NCI-H2196 treated with DMSO at 0.1 percent for 48 hours (cell line): ENCODE data around the gene RFX5.

Experiments used
- DNase-seq: peaks from one replicate; lab custom pipeline; 2025; ENCODE audit not compliant: unreplicated experiment; lab: John Stamatoyannopoulos, UW

Gene RFX5

DNA sequence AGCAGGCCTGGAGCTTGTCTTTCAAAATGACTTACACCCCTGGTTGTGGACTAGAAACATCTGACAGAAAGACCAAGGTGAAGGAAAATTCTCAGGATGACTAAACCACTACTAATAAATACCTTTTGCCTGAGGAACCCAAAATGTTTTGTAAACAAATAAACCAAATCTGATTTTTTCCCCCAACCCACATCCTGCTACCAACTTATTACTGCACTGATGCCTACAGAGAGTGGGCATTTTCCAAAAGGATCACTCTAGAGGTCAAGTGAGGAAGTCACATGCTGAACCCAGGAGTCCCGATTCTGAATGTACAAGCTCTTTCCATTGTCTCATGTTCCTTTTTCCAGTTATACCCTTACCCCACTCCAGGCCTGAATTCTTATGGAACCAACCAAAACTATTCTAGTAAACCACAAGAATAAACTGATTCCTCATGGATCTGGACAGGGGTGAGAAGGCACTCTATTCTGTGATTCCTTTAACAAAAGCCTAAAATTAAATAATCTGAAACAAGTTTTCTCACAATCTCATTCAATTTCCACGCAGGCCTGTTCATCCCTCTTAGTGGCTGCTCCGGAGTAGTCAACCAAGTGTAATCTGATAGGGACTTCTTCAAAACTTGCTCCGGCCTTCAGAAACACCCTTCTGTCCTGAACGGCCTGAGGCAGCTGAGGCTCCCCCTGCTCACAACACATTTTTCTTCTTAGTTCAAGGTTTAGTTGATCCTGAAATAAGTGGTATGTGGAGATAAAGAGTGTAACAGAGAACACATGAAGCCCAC is 21.2 kb downstream of the RFX5 start:
- no peak for DNase-seq

DNA sequence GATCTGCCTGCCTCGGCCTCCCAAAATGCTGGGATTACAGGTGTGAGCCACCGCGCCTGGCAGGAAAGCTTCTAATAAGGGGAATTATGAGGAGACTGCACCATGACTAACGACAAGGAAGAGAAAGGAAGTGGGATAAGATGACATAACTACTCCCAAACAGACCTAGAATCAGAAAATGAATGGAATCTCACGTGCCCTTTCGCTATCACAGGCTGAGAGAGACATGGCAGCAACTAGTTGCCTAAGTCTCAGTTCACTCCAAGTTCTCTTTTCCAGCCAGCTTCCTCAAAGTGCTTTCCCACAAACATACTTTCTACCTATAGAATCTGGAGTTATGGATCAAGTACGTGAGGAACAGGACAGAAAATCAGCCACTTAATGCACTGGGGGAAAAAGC is 21.8 kb downstream of the RFX5 start:
- no peak for DNase-seq

DNA sequence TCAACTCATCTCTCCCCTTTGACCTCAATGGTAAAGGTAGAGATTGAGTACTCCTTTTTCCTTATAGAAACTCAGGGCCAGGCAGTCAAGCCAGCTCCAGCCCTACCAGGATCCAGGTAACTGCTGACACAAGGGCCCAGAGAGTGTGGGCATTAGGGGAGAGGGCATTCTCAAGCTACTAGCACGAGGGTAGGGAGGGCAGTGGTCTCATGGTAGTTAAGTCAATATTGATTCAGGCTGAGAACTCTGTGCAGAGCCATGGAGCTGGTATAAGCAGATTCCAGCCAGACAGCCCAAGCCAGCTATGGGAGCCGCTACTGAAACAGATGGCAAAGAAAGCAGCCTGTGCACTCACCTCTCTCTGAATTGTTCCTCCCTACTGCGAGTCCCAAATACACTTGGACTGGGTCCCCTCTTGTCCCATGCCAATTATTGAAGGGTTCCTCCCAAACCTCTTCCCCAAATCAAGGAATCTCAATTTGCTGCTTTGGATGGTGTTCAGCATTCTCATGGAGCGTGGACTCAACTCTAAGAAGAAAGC is 22.6 kb downstream of the RFX5 start:
- DNase-seq = no peak

DNA sequence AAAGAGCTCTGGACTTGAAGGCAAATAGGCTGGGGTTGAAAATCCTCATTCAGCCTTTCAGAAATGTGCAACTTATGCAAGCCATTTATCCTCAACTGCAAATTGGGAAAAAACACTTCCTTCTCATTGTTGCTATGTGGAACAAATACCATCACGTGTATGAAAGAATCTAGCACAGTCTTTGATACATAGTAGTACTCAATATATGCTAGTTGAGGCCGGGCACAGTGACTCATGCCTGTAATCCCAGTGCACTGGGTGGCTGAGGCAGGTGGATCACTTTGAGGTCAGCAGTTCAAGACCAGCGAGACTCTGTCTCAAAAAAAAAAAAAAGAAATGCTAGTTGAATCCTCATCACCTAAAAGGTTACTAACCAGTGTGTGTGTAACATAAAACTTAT is 28.1 kb downstream of the RFX5 start:
- no peak for DNase-seq

- DNase-seq = no peak
These were observed 31.4 kb downstream of the RFX5 start for GRCh38 chr1:151315565-151316235.

DNA sequence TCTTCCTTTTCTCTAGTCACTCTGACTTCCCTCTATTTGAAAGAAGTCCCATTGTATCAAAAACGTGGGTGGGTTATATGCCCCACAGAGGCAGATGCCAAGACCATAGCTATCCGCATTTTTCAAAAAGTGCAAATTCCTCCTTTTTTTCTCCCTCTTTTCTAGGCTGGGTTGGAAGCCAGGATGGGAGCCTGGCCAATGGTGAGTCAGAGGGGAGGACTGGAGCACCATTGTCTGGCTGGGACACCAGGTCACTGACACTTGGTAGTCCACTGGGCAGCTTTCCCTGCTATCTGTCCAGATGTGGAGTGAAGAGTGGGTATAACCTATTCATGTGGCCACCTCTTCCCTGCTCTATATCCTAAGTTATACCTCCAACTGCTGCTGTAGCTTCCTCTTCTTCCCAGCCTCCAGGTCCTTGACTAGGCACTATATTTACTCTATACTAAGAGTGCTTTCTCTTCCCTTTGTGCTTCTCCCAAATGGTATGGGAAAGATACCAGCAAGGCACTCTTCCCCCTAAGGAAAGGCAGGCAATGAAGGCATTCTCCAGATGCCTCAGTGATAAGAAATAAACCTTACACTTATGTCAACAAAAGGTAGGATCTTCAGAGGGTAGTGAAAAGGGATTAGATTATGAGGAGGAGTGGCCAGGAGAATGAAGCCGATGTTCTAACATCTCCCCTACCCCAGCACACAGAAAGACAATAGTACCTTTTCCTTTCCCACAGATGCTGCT is 32.7 kb downstream of the RFX5 start:
- DNase-seq = no peak

DNA sequence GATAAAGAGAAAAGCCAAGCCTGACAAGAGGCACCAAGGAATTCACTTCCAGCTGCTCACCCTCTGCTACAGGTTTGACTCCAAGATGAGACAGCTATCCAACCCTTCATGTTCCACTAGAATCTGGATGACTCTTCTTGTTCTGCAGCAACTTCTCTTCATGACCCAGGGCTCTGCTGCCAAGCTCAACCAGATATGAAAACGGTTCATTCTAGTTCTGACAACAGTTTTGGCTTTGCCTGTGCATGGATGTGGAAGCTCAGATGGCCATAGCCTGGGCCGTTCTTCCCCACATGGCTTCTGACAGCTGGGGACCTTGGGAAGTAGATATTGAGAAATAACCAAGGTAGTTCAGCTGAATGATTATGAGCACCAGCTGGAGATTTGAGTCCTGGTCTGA is 33.6 kb downstream of the RFX5 start:
- DNase-seq = no peak

- no peak for DNase-seq
These were observed 34.2 kb downstream of the RFX5 start for GRCh38 chr1:151312826-151313225.

GRCh38 chr1:151312411-151312810 is 34.6 kb downstream of the RFX5 start:
- no peak for DNase-seq

DNA sequence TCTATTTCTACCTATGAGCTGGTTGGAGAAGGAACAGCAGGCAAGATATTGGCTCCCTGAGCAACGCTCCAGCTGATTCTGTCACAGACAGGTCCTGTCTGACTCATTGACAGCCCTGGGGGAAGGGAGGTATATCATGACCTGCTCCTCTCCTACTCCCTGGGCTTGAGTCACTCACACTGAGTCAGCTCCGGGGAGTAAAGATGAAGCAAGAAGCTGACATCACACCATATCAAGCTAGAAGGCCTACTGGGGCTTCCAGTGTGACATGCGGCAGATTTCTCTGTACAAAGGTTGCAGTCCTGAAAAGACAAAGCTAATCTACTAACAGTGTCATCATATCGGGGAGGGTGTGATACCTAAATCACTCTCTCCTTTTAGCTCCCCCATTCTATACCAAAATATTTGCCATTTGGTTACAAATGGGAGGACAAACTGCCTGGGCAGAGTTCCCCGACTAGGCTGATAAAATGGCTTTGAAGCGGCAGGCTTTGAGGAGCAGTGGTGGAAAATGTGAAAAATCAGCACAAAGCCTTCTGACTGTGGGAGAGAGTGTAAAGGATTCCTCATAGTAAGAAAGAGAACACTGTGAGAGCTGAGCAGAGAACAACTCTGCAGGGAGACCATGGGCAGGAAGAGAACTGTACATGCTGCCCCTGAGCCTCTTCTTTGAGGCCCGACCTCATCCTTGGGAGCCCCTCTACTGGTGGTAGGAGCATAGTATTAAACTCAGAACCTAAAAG is 35.3 kb downstream of the RFX5 start:
- DNase-seq = no peak

DNA sequence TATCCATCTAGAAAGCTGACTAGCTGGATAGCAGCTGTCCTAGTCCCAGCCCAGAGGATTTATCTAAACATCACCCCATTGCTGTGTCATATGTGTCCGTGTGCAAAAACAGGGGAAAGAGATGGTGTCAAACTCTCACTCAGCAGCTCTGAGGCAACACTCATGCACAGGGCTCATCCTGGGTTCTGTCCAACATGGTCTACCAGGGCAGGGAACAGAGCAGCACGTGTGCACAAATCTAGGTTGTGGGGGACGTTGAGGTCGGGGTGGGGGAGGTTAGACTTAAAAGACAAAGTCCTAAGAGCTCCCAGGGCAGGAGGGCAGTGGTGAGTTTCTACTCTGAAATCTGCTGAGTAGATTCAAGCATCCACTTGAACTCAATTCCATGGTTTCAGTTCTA is 36.0 kb downstream of the RFX5 start:
- no peak for DNase-seq

- DNase-seq = no peak
These were observed 37.2 kb downstream of the RFX5 start for GRCh38 chr1:151309811-151310323.

- DNase-seq = no peak
These were observed 52.1 kb downstream of the RFX5 start for GRCh38 chr1:151294742-151295462.

DNA sequence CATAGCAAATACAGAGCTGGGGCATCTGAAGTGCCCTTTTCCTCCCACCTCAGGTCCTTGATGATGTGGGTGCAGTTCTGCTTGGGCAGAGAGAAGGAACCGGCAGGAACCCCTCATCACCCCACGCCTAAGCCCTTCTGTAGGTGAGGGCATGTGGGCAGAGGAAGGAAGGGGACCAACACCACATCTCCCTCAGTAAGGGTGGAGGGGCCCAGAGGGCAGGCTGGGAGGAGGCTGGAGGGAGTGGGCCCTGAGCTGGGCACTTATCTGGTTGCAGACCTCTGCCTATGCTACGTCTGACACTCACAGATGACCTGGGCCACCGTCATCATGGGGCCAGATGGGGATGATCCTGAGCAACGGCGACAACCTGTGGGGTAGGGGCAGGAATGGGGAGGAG is 54.0 kb downstream of the RFX5 start:
- no peak for DNase-seq

DNA sequence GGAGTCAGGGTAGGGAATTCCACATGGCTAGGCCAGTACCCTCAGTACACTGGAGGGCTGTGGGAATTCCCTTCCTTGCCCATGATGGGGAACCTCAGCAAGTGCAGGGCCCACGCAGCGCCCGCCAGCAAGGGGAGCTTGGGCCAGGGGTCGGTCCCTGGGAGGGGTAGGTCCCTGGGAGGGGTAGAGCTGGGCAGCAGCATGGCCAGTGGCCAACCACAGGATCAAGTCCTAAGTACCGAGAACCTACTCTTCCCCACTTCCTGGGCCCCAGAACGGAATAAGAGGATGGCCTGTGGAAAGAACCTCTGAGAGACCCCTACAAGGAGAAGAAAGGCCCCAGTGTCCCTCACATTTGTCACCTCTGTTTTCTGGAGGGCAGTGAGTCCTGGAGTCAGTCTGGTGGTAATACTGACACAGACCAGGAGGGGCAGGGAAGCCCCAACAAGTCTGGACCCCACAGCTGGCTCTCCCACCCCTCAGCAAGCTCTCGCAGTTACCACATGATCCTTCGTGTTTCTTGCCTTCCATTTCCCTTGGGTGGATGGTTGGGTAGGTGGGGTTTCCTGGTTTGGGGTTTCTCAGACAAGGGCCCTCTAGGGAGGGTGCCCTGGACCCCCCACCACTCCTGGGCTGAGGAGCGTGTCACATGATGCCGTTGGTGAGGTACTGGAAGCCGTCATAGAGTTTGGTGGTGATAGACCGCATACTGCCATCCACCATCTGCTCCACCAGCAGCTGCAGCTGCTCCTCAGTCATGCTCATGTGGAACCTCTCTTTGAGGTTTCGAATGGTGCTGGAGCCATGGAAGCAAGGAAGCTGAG is 54.6 kb downstream of the RFX5 start:
- no peak for DNase-seq

GRCh38 chr1:151290709-151291303 is 56.2 kb downstream of the RFX5 start:
- DNase-seq = no peak
